Fibroblast of skin of left quadriceps (primary cell): ENCODE results near the gene GCDH.
"Not testable (repeated sequence)": the region's sequence is repeated elsewhere in the genome, so short reads cannot be mapped to it uniquely, and the experiment has no call there.

ENCODE experiments used
- DNase-seq, 2 experiments: peaks; one replicate each; pipeline ENCODE4 v3.0.0-alpha.2; 2013; ENCODE audit warnings: low read depth in 2 of 2

Gene GCDH

GRCh38 chr19:12890787-12891552, at the start of gene GCDH:
GCDH (plus strand) TSS chr19:12891160; CDS start chr19:12891305, 145 bp downstream.
- peak; percentile 96 for DNase-seq

DNA sequence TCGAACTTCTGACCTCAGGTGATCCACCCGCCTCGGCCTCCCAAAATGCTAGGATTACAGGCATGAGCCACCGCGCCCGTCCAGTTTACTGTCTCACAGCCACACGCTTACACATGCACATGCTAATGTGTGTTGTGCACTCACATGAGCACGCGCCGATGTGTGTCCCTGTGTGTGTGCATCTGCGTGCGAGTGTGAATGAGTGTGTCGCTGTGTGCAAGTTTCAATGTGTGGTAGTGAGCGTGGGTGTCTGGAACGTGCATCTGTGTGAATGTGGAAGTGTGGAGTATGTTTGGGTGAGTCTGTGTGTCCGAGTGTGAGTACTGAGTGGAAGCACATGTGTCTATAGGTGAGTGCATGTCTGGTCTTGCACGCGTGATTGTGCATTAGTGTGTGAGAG, 48.4 kb upstream of the GCDH start:
- no peak for DNase-seq

DNA sequence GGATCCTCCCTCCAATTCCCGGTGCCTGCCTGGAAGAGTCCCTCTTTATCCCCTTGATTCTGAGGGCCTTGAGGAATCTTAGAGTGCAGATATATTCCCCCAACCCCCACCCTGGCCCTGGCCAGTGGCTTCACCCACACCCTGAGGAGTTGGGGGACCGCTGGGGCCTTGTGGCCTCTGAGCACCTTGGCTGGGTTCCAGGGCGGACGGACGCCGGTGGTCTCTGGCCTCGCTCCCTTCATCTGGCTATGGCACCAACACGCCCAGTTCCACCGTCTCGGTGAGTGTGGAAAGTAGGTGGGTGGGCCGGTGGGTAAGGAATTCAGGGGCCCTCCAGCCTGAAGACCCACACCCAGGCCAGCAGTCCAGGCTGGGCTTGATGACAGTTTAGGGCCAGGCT, 47.6 kb upstream of the GCDH start:
- DNase-seq = no peak

- DNase-seq = no peak
These were observed 46.8 kb upstream of the GCDH start for GRCh38 chr19:12843999-12844732.

- not testable (repeated sequence) for DNase-seq
These were observed 44.3 kb upstream of the GCDH start for GRCh38 chr19:12846613-12847012.

DNA sequence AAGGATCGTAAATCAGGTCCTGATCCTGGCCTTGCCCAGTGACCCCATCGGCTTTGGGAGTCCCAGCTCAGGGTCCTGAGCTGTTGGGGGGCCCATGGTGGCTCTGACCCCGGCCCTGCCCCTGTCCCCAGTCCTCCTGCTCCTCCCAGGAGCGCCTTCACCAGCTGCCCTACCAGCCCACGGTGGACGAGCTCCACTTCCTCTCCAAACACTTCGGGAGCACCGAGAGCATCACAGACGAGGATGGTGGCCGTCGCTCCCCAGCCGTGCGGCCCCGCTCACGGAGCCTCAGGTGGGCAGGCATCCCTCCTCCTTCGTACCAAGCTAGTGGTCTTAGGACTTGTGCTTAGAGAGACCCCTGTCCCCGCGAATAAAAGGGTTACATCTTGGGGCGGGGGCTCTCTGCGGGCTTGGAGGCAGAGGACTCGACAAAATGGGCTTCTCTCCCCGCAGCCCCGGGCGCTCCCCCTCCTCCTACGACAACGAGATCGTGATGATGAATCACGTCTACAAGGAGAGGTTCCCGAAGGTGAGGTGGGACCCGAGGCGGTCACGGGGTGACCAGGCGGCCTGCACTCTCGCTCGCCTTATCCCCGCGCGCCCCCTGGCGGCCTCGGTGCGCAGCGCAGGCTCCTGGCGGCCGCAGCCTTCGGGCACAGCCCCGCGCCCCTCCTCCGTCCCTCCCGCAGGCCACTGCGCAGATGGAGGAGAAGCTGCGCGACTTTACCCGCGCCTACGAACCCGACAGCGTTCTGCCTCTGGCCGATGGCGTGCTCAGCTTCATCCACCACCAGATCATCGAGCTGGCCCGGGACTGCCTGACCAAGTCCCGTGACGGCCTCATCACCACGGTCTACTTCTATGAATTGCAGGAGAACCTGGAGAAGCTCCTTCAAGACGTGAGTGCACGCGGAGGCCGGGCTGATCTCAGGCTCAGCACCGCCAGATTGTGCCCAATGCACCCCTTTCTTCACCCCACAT, 43.5 kb upstream of the GCDH start:
- DNase-seq = peak; percentile 32 to 39

DNA sequence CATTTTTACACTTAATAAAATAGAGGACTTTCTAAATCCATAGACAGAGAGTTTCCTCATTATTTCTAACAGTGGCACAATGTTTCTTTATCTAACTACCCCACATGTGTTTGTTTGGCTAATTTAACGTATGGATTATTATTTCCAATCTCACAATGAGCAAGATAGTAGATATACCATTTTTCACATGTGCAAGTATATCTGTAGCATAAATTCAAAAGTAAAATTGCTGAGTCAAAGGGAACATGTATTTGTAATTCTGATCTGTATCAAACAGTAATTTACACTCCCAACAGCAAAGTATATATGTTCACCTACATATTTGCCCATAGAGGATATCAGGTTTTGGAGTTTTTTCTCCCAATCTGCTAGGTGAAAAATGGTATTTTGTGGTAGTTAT, 34.3 kb upstream of the GCDH start:
- DNase-seq = no peak

- no peak for DNase-seq
These were observed 32.7 kb upstream of the GCDH start for GRCh38 chr19:12858041-12858928.

- DNase-seq = no peak
These were observed 31.4 kb upstream of the GCDH start for GRCh38 chr19:12859546-12859945.

DNA sequence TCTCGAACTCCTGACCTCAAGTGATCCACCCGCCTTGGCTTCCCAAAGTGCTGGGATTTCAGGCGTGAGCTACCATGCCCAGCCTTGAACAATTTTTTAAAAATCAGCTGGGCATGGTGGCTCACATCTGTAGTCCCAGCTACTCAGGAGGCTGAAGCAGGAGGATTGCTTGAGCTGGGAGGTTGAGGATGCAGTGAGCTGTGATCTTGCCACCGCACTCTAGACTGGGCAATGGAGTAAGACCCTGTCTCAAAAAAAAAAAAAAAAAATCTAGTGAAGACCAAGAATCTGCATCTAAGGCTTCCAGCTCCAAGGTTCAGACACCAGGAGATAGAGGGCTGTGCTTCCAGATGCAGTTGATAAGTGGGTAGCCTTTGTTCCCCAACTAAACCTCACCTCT, 26.8 kb upstream of the GCDH start:
- DNase-seq = no peak

DNA sequence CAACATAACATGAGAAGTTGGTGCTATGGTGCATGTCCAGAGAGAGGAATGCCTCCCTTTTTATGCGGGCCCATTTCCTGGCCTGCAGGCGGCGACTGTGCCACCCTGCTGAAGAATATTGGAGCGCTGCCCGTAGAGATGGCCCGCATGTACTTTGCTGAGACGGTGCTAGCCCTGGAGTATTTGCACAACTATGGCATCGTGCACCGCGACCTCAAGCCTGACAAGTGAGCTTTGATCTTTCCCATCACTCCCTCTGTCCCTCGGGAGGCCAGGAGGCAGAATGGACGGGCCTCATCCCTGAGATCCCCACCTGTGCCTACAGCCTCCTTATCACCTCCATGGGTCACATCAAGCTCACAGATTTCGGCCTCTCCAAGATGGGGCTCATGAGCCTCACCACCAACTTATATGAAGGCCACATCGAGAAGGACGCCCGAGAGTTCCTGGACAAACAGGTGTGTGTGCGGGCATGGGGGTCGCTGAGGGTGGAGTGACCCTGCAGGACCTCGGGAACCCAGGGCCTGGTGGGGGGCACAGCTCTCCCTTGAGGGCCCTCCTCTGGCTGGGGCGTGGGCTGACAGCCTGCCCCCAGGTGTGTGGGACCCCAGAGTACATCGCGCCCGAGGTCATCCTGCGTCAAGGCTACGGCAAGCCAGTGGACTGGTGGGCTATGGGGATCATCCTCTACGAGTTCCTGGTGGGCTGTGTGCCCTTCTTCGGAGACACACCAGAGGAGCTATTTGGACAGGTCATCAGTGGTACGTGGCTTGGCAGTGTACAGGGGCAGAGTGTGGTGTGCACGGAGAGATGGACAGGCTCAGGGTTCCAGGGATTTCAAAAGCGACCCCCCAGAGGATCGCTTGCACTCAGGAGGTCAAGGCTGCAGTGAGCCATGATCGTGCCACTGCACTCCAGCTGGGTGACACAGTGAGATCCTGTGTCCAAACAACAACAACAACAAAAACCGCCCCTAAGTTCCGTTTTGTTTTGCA, 25.9 kb upstream of the GCDH start:
- no peak for DNase-seq

- DNase-seq = no peak
These were observed 25.1 kb upstream of the GCDH start for GRCh38 chr19:12865746-12866415.

DNA sequence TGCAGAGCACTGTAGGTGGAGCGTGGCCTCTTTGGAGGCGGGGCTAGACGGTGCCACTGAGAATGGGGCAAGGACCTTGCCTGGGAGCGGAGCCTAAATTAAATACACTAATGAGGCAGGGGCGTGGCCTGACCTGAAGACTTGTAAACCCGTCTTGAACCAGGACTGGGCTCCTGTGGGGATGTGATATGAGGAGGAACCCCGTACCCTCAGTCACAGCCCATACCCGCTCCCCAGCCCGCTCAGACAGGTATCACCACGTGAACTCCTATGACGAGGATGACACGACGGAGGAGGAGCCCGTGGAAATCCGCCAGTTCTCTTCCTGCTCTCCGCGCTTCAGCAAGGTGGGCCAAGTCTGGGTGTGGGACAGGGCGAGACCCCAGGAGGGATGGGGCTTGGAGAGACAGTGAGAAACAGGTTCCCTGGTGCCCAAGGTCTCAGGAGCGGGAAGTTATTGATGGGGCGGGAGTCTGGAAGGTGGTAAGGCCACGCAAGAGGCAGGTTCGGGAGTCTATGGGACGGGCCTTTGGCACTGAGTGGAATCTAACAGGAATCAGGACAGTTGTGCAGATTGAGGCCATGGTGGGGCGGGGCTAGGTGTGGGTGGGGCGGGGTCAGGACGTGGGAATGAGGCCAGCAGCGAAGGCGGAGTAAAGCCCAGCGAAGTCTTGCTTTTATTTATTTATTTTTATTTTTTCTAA, 24.4 kb upstream of the GCDH start:
- no peak for DNase-seq

GRCh38 chr19:12867120-12868099, 23.6 kb upstream of the GCDH start:
- peak in 1 of 2 experiments; percentile 31 for DNase-seq

DNA sequence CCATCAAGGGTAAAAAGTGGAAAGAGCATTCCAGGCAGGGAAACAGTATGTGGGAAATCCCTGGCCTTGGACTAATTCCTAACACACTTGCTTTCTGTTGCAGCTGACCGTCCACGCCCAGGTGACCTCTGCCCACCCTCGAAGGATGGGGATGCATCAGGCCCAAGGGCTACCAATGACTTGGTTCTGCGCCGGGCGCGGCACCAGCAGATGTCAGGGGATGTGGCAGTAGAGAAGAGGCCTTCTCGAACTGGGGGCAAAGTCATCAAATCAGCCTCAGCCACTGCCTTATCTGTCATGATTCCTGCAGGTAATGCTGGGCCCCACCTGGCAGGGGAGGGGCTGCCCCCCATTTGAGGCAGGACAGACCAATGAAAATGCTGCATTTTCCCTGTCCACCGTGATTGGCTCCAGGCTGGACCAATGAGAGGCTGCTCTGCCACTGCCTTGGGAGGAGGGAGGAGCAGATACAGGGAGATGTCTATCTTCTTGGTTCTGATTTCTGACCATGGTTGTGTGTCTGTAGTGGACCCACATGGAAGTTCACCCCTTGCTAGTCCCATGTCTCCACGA, 22.3 kb upstream of the GCDH start:
- DNase-seq = no peak

- no peak for DNase-seq
These were observed 19.3 kb upstream of the GCDH start for GRCh38 chr19:12871681-12872080.

GRCh38 chr19:12872255-12872654, 18.7 kb upstream of the GCDH start:
- no peak for DNase-seq
